ENCODE measurements around the gene CD74.

The CD74 gene

DNA sequence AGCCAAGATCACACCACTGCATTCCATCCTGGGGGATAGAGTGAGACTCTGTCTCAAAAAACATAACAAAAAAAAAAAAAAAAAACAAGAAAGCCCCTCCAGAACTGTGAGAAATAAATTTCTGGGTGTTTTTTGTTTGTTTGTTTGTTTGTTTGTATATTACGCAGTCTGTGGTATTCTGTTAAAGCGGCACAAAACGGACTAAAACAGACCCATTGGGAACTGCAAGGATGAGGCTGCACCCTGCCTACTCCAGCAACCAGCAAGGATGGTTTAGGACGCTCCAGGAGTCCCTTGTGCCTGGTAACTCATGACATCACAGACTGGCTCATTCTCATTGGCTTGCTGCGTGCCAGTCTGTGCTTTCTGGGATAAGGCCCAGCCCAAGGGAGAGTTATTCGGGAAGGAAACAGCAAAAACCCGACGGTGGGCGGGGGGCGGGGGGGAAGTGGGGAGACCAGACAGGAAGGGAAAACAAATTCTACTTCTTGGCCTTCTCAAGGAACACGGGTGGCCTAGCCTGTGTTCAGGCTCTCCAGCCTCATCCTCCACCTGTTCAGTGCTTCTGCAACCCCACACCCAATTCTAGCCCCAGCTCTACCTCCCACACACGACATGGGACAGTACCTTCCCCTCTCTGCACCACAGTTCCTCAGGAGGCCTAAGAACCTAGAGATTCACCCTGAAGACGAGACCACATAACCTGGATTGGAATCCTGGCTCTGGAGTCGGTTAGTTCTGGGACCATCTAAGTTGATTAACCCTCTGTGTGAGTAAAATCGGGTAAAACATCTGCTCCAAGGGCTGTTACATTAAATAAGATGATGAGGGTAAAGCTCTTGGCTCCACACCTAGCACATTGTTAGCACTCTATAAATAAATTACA, 2.8 kb downstream of the CD74 start:
- peak; percentile 83 for DNase-seq

DNA sequence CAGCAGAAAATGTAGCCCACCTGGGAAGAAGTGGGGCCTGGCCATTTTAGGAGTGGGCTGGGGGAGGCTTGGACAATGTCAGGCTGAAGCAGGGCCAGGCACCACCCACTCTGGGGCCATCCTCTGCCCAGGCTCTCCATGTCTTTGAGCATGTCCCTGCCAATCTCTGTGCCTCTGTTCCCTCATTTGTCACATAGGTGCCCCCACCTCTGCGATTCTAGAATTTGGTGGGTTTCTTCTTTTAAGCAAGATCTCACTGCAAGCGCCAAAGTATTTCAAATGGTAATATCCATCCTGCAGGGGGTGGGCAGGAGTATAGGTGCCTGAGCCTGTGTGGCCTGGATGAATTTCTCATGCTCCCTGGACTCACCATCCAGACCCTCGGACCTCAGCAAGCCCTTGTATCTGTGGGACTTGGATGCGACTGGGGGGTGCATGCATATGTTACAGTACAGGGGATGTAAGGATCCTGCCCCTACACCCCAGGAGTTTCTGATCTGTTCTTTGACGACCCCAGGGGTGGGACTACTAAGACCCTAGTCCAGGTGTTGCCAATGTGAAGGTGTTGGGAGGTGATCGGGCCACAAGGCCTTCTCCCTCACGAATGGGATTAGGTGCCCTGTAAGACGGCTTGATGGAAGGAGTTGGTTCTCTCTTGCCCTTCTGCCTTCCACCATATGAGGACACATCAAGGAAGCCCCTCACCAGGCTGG, 4.3 kb downstream of the CD74 start:
- no peak for DNase-seq

DNA sequence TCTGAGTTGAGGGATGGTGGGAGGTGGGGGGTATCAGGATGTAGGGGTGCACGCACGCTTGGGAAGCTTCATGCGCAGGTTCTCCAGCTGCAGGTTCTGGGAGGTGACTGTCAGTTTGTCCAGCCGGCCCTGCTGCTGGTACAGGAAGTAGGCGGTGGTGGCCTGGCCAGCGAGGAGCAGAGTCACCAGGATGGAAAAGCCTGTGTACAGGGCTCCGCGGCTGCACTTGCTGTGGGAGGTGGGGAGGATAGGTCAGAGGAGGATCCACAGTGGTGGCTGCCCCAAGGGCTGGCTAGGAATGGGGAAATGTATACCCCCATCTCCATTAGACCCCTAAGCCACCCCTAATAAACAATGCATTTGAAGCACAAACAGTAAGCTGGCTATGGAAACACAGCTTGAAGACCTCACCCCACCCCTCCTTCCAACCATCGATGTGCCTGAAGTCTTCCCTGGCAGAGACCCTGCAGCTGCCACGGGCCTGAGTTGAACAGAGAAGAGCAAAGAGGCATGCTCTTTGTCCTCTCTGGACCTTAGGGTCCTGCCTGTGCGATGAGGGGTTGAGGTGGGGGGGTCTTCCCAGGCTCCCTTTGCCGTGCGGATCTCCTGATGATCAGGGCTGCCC, 5.5 kb downstream of the CD74 start:
- no peak for DNase-seq

DNA sequence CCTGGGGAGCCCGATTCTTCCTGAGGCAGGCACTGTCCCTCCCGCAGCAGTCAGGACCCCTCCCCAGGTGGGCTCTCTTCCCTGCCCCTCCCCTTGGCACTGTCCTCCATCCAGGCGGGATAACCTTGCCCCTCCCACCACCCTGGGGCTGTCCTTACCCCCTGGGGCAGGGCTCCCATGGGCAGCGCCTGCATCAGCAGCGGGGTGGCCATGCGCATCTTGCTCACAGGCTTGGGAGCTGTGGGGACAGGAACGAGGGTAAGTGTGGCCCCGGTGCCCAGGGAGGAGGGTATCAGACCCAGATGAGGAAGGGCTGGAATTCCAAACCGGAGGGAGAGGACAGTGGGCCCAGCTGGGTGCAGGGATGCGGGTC, 6.0 kb downstream of the CD74 start:
- DNase-seq, result no peak

DNA sequence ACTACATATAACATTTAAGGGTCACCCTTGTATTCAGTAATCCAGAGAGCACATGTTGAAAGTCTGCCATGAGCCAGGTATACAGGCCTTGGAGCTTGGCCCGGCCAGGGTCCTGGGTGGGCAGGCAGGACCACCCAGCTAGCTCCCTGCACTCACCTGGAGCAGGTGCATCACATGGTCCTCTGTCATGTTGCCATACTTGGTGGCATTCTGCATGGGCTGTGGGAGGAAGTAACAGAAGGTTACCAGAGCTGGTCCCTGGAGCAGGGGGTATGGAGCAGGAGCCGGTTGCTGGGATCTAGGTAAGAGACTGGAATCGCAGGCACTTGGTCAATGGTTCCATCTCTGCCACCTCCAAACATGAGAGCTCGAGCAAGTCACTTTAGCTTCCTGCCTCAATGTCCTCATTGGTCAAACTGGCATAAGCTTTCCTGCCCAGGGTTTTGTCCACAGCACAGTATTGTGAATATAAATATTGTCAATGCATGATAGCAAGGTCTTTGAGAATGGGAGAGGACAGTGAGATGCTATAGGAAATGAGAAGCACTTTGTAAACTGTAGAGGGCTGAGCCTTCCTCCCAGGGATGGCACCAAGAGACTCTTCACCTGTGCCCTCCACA, 6.5 kb downstream of the CD74 start:
- DNase-seq, result no peak

DNA sequence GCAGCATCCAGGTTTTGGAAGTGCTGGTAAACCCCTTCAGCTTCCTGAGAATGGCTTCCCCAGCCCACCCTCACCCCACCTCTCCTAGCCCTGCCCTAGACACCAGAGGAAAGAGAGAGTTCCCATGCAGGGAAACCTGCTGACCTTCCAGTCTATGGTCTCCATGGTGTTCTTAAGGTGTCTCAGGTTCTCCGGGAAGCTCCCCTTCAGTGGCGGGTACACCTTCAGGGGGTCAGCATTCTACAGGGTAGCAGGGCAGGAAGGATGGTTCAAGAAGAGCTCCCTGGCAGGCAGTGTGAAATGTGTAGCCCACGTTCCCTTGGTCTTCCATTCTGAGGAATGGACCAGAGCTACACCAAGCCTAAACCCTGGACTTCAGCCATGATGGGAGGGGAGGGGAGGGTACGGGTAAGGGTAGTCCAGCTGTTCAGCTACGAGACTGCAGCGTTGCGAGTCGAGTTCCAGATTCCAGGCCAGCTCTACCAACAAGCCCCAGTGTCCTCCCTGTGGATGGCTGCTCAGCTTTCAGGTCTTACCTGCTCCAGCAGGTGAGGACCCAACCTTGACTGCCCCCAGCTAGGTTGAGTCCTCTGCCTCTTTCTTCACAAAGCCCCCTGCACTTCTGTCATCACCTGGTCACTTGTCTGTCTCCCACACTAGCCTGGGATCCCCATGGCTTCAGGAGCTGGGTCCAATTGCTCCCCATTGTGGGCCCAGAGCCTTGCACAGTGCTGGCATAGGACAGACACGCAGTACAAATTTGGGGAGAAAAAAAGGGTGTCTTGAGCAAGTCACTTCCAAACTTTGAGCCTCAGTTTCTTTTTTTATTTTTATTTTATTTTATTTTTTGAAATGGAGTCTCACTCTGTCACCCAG, 7.5 kb downstream of the CD74 start:
- DNase-seq, result no peak

DNA sequence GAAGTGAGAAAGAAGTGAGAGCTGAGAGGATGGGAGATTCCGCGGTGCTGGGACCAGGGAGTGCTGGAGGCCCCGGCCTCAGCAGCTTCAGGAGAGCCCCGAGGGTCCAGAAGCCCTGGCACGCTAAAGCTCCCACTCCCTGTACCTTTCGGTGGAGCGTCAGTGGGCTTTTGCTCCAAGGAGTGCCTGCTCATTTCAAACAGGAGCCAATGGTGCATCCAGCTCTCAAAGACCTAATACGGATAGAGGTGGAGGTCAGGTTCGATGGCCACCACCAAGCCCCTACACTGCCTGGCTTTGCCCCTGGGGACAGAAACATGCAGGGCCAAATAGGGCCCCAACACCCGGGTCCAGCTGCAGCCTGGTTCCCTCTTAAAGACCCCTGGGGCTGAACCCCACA, 8.2 kb downstream of the CD74 start:
- DNase-seq, result no peak

DNA sequence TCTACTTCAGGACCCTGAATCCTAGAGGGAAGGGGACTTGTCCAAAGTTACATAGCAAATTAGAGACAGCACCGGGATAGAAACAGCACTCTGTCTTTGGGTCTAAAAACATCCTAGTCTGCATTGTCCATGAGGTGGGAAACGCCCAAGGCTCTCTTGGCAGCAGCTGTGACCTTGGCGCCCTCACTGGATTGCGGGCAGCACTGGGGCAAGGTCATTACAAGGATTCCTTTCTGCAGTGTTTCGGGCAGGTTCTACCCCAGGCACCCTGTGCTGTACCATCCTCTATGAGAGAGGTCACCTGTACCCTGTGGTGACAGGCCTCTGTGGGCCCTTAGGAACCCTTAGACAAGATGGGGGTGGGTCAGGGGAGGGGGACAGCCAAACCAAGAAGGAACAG, 8.6 kb downstream of the CD74 start:
- no peak for DNase-seq

DNA sequence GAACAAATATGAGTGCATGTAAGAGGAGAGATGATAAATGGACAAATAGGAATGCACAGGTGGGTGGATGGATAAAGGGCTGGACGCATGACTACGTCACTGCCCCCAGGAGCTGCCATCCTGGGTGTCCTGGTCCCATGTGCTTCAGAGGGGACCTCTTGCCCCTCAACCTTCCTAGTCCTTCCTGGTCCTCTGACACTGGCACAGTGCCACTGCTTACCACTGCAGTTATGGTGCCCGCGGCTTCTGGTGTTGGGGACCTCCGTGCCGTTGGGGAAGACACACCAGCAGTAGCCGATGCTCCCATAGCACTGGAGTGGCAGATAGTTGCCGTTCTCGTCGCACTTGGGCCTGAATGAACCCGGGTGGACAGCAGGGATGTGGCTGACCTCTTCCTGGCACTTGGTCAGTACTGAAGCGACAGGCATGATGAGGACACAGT, 9.8 kb downstream of the CD74 start:
- no peak for DNase-seq

DNA sequence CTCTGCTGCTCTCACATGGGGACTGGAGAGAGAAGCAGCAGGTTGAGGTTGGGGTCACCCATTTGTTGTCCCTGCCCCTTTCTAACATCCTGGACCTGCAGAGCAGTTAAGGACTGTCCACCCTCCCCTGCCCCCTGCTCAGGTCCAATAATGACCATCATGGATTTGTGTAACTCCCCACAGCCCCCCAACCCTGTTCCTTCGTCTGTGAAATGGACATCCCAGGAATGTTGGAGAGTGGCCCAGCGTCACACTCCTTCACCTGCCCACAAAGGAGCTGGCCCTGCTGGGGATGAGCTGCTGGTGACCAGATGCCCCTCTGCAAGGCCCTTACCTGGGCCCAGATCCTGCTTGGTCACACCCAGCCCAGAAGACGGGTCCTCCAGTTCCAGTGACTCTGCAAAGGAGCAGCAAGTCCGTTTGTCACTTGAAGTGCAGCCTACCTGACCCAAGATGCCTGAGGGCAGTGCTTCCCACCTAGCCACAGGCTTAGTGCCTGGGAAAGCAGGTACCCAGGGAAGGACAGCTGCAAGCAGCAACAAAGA, 10.4 kb downstream of the CD74 start:
- DNase-seq, result no peak

DNA sequence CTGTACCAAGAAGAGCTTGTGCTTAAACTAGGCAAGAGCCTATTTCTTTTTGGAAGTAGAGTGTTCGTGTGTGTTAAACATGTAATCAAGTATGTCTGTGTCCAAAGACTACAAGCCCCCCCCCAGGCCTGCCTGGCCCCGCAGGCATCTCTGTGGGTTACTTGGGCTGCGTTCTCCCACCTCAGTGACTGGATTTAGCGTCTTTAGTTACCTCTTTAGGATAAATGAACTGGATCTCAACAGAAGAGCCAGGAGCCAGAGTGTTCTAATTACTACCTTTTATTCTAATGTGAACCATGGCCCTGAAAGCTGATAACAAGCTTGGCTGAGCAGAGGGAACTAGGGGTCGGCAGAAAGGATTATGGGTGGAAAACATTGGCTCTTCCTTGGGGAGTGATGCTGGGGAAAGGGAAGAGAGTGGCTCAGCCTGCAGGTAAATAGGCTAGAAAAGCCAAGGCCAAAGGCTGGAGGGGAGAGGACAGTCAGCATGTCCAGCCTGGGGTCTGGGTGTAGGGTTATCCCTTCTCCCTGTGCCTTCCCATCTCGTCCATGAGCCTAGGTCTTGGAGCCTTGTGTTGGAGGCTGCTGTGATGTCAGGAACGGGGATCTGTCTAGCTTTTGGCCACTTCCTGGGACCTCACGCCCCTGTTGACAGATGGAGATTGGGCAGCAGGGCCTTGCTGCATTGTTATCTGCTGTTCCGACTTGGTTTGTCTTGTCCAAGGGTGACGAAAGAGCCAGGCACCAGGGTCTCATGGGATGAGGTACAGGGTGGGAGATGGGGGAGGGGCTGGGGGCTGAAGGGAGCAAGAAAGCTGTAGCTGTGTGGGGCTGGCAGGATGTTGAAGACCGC, 11.1 kb downstream of the CD74 start:
- DNase-seq, result no peak

DNA sequence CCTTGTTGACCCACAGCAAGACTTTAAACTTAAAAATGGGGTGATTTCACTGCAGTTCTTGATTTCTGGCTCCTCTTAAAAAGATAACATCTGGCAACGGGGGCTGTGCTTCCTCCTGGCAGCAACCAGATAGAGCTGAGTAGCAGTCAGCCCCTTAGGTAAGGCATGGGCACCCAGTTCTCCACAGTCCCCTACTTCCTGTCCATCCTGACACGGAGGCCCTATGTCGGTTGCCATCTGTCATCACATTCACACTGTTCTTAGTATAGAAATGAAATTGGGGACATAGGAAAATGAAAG, 11.7 kb downstream of the CD74 start:
- no peak for DNase-seq

DNA sequence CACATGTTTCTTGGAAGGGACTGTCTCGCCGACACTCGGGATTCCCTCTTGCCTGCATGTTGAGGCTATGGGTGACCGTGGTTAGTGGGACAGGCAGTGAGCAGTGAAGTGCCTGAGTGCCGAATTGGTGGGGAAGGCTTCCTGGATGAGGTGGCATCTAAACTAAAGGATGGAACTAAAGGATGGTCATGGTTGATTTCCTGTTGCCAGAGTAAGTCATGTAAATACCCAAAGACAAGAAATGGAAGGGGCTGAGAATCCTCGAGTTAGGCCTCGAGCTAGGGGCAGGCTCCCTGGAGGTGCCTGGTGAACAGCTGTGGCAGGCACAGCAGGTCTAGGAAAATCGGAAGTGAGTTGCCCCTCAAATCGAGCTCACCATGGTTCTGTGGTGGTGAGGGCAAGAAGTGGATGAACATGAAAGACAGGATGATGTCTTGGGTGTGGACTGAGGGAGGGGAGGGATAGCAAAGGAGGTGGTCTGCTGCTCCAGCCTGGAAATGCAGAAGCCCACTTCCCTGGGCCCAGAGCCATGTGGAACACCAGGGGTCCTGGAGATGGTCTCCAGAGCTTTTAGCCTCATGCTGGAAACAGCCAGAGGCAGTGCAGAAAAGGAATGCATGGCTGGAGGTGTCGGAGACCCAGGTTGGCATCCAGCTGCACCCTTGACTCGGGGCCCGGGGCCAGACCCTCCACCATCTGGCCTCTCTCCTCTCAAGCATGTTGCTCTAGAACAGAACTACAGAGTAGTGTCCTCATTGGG, 12.2 kb downstream of the CD74 start:
- DNase-seq, result no peak

DNA sequence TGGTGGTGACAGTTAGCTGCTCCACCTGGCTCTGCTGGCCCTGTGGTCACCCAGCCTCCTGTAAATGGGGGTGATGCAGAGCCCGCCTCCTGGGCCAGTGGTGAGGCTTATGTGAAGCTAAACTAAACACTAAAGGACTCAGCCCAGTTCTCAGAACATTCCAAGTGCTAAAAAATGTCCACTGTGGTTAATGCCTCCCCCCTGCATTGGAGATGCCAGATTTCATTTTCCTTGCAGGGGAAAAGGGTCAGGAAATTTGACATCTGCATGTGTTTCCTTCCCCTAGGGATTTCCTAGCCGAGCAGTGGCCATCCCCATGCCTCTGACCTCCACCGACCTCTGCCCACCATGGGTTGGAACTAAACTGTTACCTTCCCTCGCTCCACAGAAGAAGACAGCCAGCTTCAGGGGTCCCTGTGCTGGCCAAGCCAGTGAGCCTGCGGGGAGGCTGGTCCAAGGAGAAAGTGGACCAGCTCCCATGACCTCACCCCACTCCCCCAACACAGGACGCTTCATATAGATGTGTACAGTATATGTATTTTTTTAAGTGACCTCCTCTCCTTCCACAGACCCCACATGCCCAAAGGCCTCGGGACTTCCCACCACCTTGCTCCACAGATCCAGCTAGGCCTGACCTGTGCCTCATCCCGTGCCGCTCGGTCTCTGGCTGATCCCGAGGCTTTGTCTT, 13.0 kb downstream of the CD74 start:
- no peak for DNase-seq

DNA sequence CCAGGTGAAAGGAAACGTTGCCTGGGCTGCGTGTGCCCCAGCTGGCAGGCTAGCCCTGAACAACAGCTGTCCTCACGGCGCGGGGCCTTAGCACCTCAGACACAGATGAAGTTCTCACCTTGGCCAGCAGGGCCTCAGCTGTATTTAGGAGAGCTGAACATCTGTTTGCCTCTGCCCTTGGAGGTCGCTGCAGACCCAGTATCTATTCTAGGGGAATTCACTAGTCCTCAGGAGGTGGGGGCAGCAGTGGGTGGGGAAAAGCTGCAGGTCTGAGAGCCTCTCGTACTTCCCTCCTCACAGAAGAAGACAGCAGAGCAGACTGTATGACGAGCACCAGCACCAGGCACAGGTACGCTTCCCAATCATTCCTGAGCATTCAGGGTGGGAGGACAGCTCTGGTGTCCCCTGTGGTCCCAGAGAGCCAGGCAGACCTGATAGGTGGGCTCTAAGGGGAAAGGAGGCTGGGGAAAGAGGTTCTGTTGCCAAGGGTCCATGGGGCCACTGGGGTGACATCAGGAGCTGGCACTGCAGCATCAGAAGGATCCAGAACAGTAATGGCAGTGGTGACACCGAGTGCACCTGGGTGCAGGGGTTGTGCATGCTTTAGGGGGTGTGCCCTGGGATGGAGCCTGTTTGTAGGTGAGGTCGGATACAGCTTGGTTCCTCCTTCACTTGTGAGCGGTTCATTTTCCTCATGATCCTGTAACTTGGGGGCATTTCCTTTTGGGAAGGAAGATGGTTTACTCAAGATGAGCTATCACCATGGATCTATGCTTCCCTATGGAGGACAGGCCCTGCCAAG, 13.8 kb downstream of the CD74 start:
- DNase-seq, result no peak

DNA sequence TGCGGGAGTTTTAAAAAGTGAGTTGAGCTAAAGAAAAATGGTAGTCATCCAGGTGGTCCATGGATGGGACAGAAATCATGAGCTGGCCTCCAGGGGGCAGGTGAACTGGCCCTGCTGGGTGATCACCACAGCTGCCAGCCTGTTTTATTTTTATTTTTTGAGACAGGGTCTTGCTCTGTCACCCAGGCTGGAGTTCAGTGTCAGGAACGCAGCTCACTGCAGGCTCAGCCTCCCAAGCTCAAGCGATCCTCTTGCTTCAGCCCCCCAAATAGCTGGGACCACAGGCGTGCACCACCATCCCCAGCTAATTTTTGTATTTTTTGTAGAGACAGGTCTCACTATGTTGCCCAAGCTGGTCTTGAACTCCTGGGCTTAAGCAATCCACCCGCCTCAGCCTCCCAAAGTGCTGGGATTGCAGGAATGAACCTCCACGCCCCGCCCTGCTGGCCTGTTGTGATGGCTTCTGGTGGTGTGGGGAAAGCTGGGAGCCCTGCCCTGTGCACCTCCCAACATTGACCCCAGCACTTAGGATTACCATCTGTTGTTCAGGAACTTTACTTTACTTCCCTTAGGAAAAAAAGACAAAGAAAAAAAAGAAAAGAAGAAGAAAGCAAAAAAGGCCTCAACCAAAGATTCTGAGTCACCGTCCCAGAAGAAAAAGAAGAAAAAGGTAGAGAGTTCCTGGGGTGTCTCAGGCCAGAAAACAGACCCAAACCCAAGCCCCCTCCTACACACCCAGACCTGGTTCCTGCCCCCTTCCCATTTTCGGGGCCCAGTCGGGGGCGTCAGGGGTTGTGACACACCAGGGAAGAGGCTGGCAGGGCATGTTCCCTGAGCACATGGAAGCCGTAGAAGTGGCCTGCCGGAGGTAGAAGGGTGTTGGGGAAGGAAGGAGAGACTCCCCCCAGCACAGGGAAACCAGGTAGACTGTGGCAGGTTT, 14.7 kb downstream of the CD74 start:
- no peak for DNase-seq

DNA sequence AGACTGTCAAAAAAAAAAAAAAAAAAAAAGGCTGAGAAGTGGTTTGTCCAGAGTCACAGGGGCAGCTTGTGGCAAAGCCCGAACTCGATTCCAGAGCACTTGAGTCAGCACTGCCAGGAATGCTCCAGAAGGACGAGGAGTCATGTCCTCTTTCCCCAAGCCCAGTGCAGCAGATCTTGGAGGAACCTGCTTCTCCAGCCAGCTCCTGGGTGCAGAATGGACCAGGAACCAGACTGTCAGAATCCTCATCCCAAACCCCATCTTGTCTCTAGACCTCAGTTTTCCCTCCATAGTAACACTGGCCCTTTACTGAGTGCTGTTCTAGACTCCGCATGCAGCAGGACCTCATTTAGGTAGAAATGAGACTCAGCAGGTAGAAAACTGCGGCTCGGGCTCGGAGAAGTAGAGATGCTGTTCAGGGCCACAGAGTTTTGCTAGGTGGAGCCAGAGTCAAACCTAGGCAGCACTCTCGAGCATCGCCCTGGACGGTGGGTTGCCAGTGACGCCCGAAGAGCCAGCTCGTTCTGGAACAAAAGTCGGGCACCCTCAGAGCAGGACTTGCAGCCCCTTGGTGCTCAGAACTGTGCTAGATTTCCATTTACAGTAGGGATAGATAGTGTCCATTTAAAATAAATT, 15.4 kb downstream of the CD74 start:
- no peak for DNase-seq
